ENCODE results near the gene UPP1. TPM values are rescaled to one million over a fixed set of nuclear protein-coding genes. Genes with fewer than 3 reads are reported as not detected.

Gene UPP1
- total RNA-seq, 1 donor from 2014 or later: 19.8 TPM

- TF ChIP-seq CTCF (IDR thresholded peaks at IDR 0.05; ENCODE audit: borderline replicate concordance): no peak
- peaks cover 60% of the 10 kb centered on the region for H3K36me3 ChIP-seq
- H3K27me3 ChIP-seq (ENCODE audit: low read depth): no peaks in the 10 kb centered on the region
- intact Hi-C loops (cut with micrococcal nuclease): no loop called here
- DNase-seq: no peak
- no peaks in the 10 kb centered on the region for H3K4me1 ChIP-seq
- no peaks in the 10 kb centered on the region for H3K9me3 ChIP-seq (replicated peaks)
- H3K4me3 ChIP-seq: no peak overlapping the region
- H3K27ac ChIP-seq (replicated peaks): no peak overlapping the region
Measured at GRCh38 chr7:48107926-48108472, 18.9 kb downstream of the UPP1 start.

DNA sequence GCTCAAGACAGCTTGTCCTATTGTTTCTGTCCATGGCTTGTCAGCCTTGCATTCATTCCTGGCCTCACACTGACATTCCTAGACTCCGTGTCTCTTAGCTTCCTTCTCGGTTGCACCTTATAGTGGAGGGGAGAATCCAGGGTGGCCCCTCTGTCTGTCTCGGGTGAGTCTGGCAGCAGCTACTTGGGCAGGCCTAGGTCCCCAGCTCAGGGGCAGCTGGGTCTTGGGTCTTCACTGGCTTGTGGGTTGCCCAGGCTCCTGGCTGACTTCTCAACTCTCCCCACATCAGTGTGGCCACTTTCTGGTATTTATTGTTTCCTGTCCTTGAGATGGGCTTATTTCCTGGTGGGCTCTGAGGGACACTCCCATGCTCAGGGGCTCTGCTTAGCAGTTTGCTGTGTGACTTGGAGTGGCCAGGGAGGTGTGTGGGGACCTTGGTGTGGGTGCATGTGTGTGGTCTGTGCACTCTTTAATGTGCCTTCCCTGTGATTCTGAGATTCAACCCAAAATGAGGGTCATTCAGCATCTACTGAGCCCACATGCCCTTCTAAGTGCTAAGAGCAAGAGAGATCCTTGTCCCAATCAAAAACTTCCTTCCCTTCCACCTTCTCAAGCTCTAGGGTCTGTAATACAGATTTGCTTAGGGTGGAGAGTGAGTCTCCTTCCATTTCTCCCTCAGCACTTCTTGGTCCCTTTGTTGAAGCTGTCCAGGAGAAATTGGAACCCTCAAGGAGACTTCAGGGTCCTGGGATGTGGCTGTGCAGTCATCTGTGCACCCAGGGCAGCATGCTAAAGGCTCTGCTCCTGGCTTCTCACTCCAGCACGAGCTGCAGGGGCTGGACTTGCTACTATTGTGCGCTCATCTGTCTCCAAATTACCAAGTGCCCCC is 20.1 kb downstream of the UPP1 start:
- no peak overlapping the region for H3K4me3 ChIP-seq
- H3K4me1 ChIP-seq: no peaks in the 10 kb centered on the region
- DNase-seq: no peak
- intact Hi-C loops (cut with micrococcal nuclease): no loop called here
- H3K27ac ChIP-seq (replicated peaks): no peak overlapping the region
- no peak for TF ChIP-seq CTCF (IDR thresholded peaks at IDR 0.05; ENCODE audit: borderline replicate concordance)
- H3K36me3 ChIP-seq: peaks cover 48% of the 10 kb centered on the region
- H3K27me3 ChIP-seq (ENCODE audit: low read depth): no peaks in the 10 kb centered on the region
- H3K9me3 ChIP-seq (replicated peaks): no peaks in the 10 kb centered on the region

DNA sequence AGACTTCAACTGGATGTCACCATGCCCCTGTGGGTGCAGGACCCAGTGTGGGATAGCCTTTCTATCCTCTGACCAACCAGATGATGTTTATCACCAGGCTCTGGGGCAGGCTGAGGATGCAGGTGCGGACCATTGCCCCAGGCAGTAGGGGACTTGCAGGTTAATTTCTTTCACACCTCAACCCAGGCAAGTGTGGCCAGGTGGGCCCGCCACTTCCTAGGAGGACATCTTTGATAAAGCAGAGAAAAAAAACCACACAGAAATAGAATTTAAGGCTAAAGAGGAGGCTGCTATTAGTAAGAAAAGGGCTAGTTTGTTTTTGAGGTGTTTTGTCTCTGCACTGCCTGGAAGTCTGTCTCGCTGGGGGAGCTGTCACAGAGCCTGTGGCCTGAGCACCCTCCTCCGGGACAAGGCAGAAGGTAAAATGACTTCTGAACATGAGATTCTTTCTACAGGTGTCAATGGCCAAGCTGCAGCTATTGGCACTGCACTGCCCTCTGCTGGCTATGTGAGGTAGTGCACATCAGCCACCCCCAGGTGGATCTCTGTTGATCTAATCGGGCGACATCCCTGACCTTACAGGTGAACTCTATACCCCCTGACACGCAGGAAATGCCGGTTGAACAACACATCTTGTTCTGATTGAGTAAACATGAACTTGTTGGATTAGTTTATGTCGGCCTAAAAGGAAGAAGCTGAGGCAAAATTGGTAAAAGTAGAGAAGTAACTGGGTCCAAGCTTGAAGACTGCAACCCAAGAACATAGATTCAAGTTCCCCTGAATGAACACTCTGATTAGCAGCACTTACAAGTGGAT is 21.0 kb downstream of the UPP1 start:
- intact Hi-C loops (cut with micrococcal nuclease): loop anchor here (5.0 kb wide), 1 partner anchor 118 kb away; no protein-coding TSS in a partner anchor
- no peak overlapping the region for H3K27ac ChIP-seq (replicated peaks)
- peak; percentile 100 for TF ChIP-seq CTCF (IDR thresholded peaks at IDR 0.05; ENCODE audit: borderline replicate concordance)
- no peaks in the 10 kb centered on the region for H3K9me3 ChIP-seq (replicated peaks)
- H3K4me1 ChIP-seq: no peaks in the 10 kb centered on the region
- DNase-seq: peak; percentile 71
- H3K36me3 ChIP-seq: peaks cover 39% of the 10 kb centered on the region
- H3K27me3 ChIP-seq (ENCODE audit: low read depth): no peaks in the 10 kb centered on the region
- no peak overlapping the region for H3K4me3 ChIP-seq

- no peaks in the 10 kb centered on the region for H3K9me3 ChIP-seq (replicated peaks)
- no peak overlapping the region for H3K4me3 ChIP-seq
- peaks cover 31% of the 10 kb centered on the region for H3K36me3 ChIP-seq
- intact Hi-C loops (cut with micrococcal nuclease): loop anchor here (5.0 kb wide), 1 partner anchor 119 kb away; no protein-coding TSS in a partner anchor
- no peak for TF ChIP-seq CTCF (IDR thresholded peaks at IDR 0.05; ENCODE audit: borderline replicate concordance)
- DNase-seq: no peak
- no peak overlapping the region for H3K27ac ChIP-seq (replicated peaks)
- H3K4me1 ChIP-seq: no peaks in the 10 kb centered on the region
- no peaks in the 10 kb centered on the region for H3K27me3 ChIP-seq (ENCODE audit: low read depth)
Measured at GRCh38 chr7:48110868-48111267, 21.8 kb downstream of the UPP1 start.

DNA sequence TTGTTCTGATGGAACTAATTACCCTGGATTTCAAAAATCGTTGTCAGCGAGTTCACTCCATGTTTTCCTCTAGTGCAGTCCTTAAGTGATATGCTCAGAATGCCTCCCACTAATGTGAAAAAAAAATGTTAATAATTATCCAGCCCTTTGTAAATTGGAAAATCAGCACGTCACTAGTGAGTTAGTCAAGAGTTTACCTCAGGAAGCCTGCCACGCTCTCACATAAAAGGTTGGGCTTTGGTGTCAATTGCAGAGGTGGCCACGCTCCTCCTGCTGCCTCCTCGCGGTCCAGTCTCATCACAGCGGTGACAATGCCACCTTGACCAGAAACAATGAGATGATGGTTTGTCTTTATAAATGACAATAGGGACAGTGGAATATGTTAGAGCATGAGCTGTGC is 22.5 kb downstream of the UPP1 start:
- no peak overlapping the region for H3K4me3 ChIP-seq
- no peaks in the 10 kb centered on the region for H3K4me1 ChIP-seq
- H3K27ac ChIP-seq (replicated peaks): no peak overlapping the region
- no peak for DNase-seq
- intact Hi-C loops (cut with micrococcal nuclease): loop anchor here (5.0 kb wide), 1 partner anchor 119 kb away; no protein-coding TSS in a partner anchor
- H3K27me3 ChIP-seq (ENCODE audit: low read depth): no peaks in the 10 kb centered on the region
- no peaks in the 10 kb centered on the region for H3K9me3 ChIP-seq (replicated peaks)
- H3K36me3 ChIP-seq: peaks cover 26% of the 10 kb centered on the region
- TF ChIP-seq CTCF (IDR thresholded peaks at IDR 0.05; ENCODE audit: borderline replicate concordance): no peak
